HCEC 1CT (cell line): ENCODE data around the gene IFT74.
"Not testable (repeated sequence)": the region's sequence is repeated elsewhere in the genome, so short reads cannot be mapped to it uniquely, and the experiment has no call there.

ENCODE experiments used
- DNase-seq: peaks from one replicate; pipeline ENCODE4 v3.0.0-alpha.2; 2017

Gene IFT74

DNA sequence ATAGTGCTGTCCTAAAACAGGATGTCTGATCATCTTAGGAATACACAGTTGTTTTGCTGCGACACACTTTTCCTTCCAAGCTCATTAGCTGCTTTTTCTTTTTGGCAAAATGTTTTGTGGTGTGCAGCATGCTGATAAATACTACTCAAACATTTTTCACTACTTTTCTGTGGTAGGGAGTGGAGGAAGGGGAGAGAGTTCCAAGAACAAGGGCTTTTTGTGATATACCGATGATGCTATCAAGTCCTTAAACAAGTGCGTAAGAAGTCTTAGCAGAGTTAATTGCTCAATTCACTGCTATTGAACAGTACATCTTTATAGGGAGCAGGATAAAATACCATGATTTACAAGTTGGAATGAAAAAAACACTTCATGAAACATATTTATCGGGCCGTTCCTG is 129.2 kb downstream of the IFT74 start:
- no peak for DNase-seq

DNA sequence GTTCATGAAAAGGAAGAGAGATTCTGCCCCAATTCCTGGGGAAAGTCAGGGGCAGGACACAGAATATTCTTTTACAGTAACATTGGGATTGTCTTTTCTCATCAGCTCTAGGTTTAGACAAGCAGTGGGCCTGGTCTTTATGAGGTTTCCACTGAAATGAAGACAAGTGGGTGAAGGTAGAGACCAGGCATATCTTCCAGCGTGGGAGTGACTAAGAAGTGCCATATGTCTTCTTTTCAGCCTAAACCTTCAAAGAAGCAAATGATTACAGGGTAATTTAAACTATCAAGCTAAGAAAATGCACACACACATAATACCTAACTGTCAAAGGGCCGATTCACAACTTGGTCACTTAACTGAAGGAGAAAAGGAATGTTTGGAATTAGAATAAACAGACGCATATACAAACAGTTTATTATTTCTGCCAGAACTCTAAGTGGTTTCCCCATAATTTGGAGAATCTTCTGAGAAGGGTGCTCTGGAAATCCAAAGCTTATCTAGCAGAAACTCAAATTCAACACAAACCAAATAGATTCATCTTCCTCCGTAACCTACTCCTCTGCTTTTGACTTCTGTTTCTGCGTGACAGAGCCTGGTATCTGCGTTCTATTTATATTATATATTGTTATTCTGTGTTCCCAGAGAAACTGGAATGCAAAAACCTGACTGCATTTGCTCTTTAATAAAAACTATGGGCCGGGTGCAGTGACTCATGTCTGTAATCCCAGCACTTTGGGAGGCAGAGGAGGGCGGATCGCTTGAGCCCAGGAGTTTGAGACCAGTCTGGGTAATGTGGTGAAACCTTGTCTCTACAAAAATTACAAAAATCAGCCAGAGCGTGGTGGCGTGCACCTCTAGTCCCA is 130.8 kb downstream of the IFT74 start:
- DNase-seq = peak; percentile 80

DNA sequence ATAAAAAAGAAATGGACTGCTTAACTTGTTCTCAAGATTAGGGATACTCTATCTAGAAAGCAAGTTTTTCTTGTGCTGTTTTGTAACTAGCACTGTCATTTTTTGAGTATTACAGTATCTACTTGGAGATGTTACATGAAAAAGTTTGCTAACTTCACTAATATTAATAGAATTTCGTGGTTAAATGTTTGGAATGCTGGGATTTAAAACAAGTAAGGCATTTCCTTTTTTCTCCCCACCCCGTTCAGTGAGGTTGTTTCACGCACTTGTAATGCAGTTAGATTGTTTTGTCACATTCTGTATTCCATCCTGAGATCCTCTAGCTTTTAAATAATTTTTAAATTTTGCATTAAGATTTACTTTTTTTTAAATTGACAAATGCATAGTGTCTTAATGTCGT is 132.8 kb downstream of the IFT74 start:
- peak; percentile 82 for DNase-seq

DNA sequence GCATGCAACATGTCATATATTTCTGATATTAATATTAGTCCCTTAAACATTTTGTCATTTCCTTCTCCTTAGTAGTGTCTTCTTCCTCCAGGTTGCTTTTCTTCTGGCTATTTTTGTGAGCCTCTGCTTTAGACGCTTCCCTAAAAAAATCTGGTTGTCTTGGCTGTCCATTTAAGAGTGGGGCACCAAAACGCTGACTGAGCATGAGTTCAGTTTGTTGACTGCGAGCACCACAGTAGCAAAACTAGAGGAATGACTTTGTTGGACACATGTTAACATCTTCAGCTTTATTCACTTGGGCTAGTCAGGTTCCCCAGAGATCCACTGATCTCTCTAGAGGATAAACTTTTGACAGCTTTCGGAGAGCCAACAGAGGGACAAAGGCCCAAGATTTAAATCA is 133.5 kb downstream of the IFT74 start:
- no peak for DNase-seq

DNA sequence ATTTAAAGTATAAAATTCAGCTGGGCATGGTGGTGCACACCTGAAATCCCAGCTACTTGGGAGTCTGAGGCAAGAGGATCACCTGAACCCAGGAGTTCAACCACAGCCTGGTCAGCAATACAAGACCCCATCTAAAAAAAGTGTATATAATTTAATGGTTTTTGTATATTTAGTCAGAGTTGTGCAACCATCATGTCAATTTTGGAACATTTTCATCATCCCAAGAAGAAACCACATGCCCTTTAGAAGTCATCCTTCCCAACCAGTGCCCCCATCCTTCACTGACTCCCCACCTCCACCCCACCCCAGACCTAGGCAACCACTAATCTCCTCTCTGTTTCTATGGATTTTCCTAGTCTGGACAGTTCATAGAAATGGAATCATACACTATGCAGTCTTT is 134.0 kb downstream of the IFT74 start:
- DNase-seq = peak; percentile 23

DNA sequence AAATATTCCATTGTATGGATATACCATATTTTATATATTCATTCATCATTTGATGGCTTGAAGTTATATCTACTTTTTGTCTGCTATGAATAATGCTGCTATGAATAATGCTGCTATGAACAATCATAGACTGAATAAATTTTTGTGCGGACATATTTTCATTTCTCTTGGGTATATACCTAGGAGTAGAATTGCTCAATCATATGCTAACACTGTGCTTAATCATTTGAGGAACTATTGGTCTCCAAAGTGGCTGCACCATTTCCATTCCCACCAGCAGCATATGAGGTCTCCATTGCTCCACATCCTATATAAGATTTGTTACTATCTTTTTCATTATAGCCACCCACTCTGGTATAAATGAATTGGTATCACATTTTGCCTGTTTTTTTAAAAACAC is 134.5 kb downstream of the IFT74 start:
- DNase-seq = no peak

DNA sequence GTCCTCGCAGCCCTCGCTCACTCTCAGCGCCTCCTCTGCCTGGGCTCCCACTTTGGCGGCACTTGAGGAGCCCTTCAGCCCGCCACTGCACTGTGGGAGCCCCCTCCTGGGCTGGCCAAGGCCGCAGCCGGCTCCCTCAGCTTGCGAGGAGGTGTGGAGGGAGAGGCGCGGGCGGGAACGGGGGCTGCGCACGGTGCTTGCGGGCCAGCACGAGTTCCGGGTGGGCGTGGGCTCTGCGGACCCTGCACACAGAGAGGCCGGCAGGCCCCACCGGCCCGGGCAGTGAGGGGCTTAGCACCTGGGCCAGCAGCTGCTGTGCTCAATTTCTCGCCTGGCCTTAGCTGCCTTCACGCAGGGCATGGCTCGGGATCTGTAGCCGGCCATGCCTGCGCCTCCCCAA is 136.3 kb downstream of the IFT74 start:
- not testable (repeated sequence) for DNase-seq

DNA sequence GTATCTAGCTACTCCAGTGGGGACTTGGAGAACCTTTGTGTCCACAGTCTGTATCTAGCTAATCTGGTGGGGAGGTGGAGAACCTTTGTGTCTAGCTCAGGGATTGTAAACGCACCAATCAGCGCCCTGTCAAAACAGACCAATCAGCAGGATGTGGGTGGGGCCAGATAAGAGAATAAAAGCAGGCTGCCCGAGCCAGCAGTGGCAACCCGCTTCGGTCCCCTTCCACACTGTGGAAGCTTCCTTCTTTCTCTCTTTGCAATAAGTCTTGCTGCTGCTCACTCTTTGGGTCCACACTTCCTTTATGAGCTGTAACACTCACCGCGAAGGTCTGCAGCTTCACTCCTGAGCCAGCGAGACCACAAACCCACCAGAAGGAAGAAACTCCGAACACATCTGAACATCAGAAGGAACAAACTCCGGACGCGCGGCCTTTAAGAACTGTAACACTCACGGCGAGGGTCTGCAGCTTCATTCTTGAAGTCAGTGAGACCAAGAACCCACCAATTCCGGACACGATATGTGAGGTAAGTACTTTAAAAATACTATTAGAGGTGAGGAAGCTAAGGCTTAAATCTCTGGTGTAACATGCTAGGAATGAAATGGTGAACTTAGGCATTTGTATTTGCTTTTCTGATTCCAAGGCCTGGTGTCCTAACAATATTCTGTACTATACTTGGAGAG is 137.3 kb downstream of the IFT74 start:
- not testable (repeated sequence) for DNase-seq

DNA sequence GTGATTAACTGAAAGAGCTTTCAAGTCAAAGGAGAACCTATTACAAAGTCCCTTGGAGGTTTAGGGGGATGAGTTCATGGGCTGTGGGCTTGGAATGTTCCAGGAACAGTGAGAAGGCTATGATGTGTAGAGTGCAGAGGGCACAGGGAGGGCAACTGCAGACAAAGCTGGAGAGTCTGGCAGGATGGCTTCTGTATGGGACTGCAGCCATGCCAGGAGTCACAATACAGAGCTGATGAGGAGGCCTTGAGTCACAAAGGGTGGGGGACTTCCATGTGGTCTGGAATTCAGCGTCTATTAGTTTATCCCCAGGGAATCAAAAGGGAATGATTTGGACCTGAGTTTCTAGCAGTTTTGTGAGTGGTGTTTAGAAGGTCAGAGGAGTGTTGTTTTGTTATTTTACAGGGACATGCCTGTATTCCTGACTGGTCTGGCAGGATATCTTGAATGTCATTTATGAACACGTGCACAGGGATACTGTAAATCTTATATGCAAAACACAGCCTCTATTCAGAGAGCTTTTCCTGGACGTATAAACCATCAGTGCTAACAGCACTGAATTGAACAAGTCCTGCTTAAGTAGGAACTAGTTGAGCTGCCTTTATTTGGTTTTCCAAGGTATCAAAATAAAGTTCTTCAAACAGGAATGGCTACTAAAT is 138.6 kb downstream of the IFT74 start:
- peak; percentile 76 for DNase-seq

DNA sequence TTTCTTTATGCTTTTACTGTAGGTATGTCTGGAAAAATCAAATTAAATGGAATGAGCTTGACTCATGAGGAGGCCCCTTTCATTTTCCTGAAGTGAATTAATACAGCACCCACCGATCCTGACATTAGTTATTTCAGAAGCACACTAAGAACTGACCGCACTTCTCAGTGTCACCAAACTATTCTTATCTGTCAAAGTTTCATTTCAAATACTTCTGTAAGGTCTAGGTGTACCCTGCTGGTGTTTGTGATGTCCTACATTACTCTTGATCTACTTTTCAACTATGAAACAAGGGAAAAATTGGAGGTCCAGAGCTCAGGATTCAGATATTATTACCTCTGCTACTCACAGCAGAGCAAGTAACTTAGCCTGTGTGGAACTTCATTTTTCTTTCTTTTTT is 151.0 kb downstream of the IFT74 start:
- DNase-seq = no peak

DNA sequence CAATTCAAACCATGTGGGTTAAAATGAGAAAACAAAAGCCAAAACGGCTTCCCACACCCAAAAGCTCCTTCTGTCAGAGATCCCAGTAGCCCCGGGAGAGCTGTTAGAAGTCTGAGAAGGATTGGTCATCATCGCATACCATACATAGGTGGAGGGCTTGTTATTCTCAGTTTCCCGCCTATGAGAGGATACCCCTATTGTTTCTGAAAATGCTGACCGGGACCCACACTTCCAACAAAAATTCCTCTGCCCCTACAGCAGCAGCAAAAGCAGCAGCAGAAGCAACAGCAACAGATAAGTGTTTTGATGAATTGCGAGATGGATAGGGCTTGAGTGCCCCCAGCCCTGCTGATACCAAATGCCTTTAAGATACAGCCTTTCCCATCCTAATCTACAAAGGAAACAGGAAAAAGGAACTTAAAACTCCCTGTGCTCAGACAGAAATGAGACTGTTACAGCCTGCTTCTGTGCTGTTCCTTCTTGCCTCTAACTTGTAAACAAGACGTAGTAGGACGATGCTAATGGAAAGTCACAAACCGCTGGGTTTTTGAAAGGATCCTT is 152.8 kb downstream of the IFT74 start, which contains the start of gene TEK:
Gene TEK, plus strand, starts transcription at position 245 of the 561 bp plus-strand sequence. CDS start 366 bp downstream, outside the sequence.
- DNase-seq = no peak

DNA sequence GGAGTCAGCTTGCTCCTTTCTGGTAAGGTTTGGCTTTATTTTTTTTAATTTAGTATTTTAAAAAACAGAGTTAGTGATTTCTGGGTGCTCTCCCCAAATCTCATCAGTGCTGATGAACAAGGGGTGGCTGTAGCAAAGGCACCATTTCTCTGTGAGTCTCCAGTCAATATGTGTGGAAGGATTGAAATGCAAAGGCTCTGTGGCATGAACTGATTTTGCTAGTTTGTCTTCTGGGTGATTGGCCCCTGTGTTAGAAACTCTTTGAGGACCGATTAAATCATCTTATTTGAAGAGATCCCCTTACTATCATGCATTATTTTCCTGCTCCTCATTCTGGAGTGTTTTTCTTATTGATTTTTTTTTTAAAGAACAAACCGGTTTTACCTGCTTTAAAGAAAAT is 153.4 kb downstream of the IFT74 start:
- DNase-seq = no peak

DNA sequence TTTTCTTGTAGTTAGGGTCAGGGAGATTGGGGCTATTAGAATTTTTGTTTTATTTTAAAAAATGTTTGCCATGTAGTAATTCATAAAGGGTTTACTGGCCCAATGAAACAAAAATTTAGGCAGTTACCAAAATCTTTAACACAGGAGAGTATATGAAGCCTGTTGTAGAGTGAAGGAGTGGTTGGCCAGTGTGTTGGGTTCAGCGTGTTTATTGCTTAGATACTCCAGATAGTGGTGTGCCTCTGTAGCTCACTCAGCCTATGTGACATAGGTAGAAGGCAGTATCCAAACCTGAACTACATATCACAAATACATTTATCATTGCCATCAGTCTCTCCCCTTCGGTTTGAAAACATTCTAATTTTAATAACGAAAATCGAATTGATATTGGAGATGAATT is 154.0 kb downstream of the IFT74 start:
- DNase-seq = no peak

DNA sequence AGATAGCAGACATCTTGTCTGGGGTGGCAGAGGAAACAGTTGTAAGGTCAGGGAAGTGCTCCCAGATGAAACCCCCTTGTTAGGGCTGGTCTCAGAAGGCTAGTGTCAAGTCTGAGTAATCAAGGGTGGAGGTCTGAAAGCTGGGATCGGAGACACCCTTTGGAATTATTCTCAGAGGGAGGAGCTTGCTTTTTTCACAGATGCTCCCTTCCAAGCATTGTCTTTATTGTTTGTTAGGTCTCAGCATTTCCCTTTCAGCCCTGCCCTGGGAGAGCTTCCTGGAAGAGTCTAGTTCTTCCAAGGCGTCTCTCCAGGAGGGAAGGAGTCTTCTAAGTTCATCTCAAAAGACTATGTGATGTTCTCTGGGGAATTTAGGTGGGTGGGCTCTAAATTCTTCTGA is 156.0 kb downstream of the IFT74 start:
- DNase-seq = no peak
